Measurements from ENCODE around the gene TIA1. TPM values are rescaled to one million over a fixed set of nuclear protein-coding genes. Genes with fewer than 3 reads are reported as not detected.

The TIA1 gene
- total RNA-seq, 4 donors from 2014 or later, result 111 to 229 (median 156) TPM

DNA sequence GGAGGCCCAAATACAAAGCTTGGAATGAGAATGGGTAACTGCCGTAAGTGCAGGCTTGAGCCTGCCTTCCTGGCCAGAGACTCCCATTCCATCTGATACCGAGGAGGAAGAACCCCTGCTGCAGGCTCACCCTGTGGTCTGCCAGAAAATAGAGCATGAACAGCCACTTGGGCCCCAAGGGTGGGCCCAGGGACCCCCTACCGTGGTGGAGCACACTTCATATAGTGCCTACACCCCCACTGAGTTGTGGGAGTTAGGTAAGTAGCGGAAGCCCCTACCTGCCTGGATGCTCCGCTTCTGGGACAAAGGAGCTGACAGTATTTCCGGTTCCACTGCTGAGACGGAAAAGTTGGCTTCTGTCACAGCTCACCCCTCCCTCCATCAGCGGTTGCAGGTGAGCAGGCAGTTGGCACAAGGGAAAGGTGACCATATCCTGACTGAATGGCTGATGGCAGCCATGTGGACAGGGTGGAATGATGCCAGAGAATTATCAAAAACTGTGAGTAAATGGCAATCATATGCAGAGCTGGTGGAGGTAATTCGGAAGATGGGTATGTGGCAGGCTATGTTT lies 46.1 kb downstream of the TIA1 start:
- DNase-seq, result no peak
- H3K4me3 ChIP-seq (replicated peaks in 1 of 3), result no peak overlapping the region
- intact Hi-C loops (cut with DNase I), result no loop called here
- no peaks in the 10 kb centered on the region for H3K36me3 ChIP-seq
- WGBS, 2 donors, result 66 to 71% methylated on average over 9 of the region's 9 CpGs
- no peaks in the 10 kb centered on the region for H3K4me1 ChIP-seq
- H3K27ac ChIP-seq, result no peak overlapping the region
- H3K9me3 ChIP-seq, result no peaks in the 10 kb centered on the region
- TF ChIP-seq POLR2A (IDR thresholded peaks at IDR 0.05), result no peak
- TF ChIP-seq, protein P1, sequence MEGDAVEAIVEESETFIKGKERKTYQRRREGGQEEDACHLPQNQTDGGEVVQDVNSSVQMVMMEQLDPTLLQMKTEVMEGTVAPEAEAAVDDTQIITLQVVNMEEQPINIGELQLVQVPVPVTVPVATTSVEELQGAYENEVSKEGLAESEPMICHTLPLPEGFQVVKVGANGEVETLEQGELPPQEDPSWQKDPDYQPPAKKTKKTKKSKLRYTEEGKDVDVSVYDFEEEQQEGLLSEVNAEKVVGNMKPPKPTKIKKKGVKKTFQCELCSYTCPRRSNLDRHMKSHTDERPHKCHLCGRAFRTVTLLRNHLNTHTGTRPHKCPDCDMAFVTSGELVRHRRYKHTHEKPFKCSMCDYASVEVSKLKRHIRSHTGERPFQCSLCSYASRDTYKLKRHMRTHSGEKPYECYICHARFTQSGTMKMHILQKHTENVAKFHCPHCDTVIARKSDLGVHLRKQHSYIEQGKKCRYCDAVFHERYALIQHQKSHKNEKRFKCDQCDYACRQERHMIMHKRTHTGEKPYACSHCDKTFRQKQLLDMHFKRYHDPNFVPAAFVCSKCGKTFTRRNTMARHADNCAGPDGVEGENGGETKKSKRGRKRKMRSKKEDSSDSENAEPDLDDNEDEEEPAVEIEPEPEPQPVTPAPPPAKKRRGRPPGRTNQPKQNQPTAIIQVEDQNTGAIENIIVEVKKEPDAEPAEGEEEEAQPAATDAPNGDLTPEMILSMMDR (IDR thresholded peaks at IDR 0.05), result no peak
- H3K27me3 ChIP-seq, result no peaks in the 10 kb centered on the region

DNA sequence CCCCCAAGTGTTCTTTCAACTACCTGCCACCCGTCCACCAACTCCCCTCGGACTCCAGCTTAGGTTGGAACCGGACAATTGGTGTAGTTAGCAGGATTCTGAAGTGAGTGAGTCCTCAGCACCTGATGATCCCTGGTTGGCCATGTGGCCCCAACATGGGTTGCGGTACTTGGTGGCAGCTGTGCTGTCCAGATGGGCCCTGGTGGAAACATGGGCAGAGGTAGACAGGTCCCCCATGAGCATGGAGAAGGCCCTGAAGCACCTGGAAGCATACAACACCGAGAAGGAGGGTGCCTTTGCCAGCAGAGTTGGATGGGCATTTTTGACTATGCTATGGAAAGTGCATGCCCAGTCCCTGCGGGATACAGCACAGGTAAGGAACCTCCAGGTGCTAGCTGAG lies 46.6 kb downstream of the TIA1 start:
- TF ChIP-seq, protein P1 (IDR thresholded peaks at IDR 0.05), result no peak
- TF ChIP-seq POLR2A (IDR thresholded peaks at IDR 0.05), result no peak
- no peak overlapping the region for H3K4me3 ChIP-seq (replicated peaks in 1 of 3)
- no peaks in the 10 kb centered on the region for H3K9me3 ChIP-seq
- H3K27ac ChIP-seq, result no peak overlapping the region
- intact Hi-C loops (cut with DNase I), result no loop called here
- 90 to 91% methylated on average over 6 of the region's 6 CpGs for WGBS, 2 donors
- H3K36me3 ChIP-seq, result no peaks in the 10 kb centered on the region
- H3K27me3 ChIP-seq, result no peaks in the 10 kb centered on the region
- no peaks in the 10 kb centered on the region for H3K4me1 ChIP-seq
- DNase-seq, result no peak

DNA sequence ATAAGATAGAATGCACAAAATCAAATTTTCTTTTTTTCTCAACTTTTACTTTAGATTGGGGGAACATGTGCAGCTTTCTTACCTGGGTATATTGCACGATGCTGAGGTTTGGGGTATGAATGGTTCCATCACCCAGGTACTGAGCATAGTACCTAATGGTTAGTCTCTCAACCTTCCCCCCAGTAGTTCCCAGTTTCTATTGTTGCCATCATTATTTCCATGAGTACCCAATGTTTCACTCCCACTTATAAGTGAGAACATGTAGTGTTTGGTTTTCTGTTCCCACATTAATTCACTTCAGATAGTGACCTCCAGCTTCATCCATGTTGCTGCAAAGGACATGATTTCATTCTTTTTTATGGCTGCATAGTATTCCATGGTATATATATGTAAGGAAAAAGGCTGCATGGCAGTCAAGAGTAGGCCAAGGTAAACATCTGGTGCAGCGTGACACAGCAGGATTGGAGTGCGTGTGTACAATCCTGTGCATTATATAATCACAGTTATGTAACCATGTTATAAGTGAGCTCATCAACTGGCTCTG lies 47.1 kb downstream of the TIA1 start:
- TF ChIP-seq, protein P1 (IDR thresholded peaks at IDR 0.05), result no peak
- TF ChIP-seq POLR2A (IDR thresholded peaks at IDR 0.05), result no peak
- Histone ChIP-seq H3K27me3 (no peaks in the 10 kb centered on the region), H3K4me3 (replicated peaks in 1 of 3) (no peak overlapping the region), H3K4me1 (no peaks in the 10 kb centered on the region), H3K27ac (no peak overlapping the region), H3K36me3 (no peaks in the 10 kb centered on the region), H3K9me3 (no peaks in the 10 kb centered on the region)
- intact Hi-C loops (cut with DNase I), result no loop called here
- no peak for DNase-seq
- 93 to 94% methylated on average over 3 of the region's 3 CpGs for WGBS, 2 donors

DNA sequence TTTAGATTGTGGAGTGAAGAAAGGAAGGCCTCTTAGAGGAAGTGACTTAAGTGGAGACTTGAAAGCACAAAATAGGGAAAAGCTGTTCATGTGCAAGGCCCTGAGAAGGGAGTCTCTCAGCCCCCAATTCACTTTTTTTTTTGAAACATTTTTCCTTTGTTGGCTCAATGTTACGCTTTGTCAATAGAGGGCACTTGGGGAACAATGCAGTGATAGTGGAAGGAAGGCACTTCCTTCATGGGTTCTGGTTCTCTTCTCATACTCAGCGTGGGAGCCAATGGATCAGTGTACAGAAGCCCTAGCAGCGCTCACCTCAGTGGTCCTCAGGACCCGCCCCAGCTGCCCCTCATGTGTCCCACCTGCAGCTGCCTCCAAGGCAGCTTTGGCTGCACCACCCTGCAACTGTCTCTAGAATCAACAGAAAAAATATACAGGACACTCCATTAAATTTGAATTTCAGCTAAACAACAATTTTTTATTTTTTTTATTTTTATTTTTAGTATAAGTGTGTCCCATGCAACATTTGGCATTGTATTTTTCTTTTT lies 49.0 kb downstream of the TIA1 start:
- Histone ChIP-seq H3K9me3 (no peaks in the 10 kb centered on the region), H3K4me3 (replicated peaks in 1 of 3) (no peak overlapping the region), H3K36me3 (no peaks in the 10 kb centered on the region), H3K27me3 (no peaks in the 10 kb centered on the region), H3K27ac (no peak overlapping the region), H3K4me1 (no peaks in the 10 kb centered on the region)
- TF ChIP-seq, protein P1 (IDR thresholded peaks at IDR 0.05), result no peak
- no peak for TF ChIP-seq POLR2A (IDR thresholded peaks at IDR 0.05)
- DNase-seq, result no peak
- WGBS, 2 donors, result 80 to 85% methylated on average over 4 of the region's 4 CpGs
- intact Hi-C loops (cut with DNase I), result no loop called here

DNA sequence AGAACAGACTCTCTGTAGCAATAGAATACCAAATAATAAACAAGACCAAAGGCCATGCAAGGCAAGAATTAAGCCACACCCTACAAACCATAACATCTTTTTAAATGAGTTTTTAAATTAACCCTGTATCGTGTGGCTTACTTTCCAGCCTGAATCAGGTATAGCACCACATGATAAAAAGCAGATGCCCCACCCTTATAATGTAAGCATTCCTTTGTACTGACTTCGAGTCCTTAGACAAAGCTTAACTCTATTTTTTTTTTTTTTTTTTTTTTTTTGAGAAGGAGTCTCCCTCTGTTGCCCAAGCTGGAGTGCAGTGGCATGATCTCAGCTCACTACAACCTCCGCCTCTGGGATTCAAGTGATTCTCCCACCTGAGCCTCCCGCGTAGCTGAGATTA lies 55.9 kb downstream of the TIA1 start:
- Histone ChIP-seq H3K27me3 (no peaks in the 10 kb centered on the region), H3K4me3 (replicated peaks in 1 of 3) (no peak overlapping the region), H3K9me3 (no peaks in the 10 kb centered on the region), H3K4me1 (peaks cover 0 to 4% of the 10 kb centered on the region in 2 donors), H3K27ac (no peak overlapping the region), H3K36me3 (no peaks in the 10 kb centered on the region)
- no peak for TF ChIP-seq POLR2A (IDR thresholded peaks at IDR 0.05)
- TF ChIP-seq, protein P1 (IDR thresholded peaks at IDR 0.05), result no peak
- DNase-seq, result no peak
- WGBS, 2 donors, result 91 to 92% methylated on average over 5 of the region's 5 CpGs
- intact Hi-C loops (cut with DNase I), result loop anchor here (5.0 kb wide), 1 partner anchor 280 kb away; no protein-coding TSS in a partner anchor

Measured in thyroid gland (tissue), 4 donors.